Stomach smooth muscle (tissue), 2 donors: ENCODE data around the gene CD44.
"Not testable (repeated sequence)": the region's sequence is repeated elsewhere in the genome, so short reads cannot be mapped to it uniquely, and the experiment has no call there.

Experiments
- H3K27ac ChIP-seq: one replicate; pipeline ENCODE4 v1.7.0; 2013; ENCODE audit warnings: mild to moderate bottlenecking, low read length, inconsistent platforms
- H3K27me3 ChIP-seq, 2 donors: one replicate each; pipeline ENCODE4 v1.7.0; 2013; ENCODE audit warnings: low read length in 2 of 2; ENCODE audit not compliant: insufficient read depth in 2 of 2, control insufficient read depth in 1 of 2
- H3K36me3 ChIP-seq, 2 donors: one replicate each; pipeline ENCODE4 v1.7.0; 2013; ENCODE audit warnings: low read length in 2 of 2; ENCODE audit not compliant: control insufficient read depth in 2 of 2, insufficient read depth in 2 of 2
- H3K4me1 ChIP-seq: one replicate; pipeline ENCODE4 v1.7.0; 2013; ENCODE audit warnings: low read length; ENCODE audit not compliant: control insufficient read depth, insufficient read depth
- H3K4me3 ChIP-seq, 2 donors: one replicate each; pipeline ENCODE4 v1.7.0; 2013; ENCODE audit warnings: low read length in 2 of 2
- H3K9ac ChIP-seq, 2 donors: one replicate each; pipeline ENCODE4 v1.7.0; 2013; ENCODE audit warnings: low read length in 2 of 2, mild to moderate bottlenecking in 1 of 2
- H3K9me3 ChIP-seq, 2 donors: one replicate each; pipeline ENCODE4 v1.7.0; 2013; ENCODE audit warnings: low read length in 2 of 2; ENCODE audit not compliant: control insufficient read depth in 2 of 2
- donor health status: healthy.
- donor health status: Pancreatic carcinoma.

Gene CD44

DNA sequence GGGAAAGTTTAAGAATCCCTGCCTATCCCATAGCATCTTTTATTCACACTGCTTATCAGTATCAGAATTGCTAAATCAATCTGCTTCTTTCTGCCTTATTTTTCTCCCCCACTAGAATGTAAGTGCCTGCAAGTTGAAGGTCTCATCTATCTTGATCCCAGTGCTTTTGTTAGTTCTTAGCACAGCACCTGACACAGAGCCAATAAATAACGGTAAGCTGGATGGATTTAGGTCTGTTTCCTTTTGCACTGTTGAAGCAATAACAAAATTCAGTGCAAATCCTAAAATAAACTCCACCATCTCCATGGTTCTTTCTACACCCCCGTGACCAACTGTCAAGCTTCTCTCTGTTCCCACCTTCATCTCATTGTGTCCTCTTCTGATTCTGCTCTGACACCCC, 36.7 kb upstream of the CD44 start:
- no peaks in the 10 kb centered on the region for H3K27me3 ChIP-seq
- H3K27ac ChIP-seq, result peak overlapping the region; percentile 46
- H3K4me1 ChIP-seq, result peaks cover 62% of the 10 kb centered on the region
- no peaks in the 10 kb centered on the region for H3K9me3 ChIP-seq
- no peak overlapping the region for H3K4me3 ChIP-seq
- no peaks in the 10 kb centered on the region for H3K36me3 ChIP-seq
- H3K9ac ChIP-seq, result no peak overlapping the region

DNA sequence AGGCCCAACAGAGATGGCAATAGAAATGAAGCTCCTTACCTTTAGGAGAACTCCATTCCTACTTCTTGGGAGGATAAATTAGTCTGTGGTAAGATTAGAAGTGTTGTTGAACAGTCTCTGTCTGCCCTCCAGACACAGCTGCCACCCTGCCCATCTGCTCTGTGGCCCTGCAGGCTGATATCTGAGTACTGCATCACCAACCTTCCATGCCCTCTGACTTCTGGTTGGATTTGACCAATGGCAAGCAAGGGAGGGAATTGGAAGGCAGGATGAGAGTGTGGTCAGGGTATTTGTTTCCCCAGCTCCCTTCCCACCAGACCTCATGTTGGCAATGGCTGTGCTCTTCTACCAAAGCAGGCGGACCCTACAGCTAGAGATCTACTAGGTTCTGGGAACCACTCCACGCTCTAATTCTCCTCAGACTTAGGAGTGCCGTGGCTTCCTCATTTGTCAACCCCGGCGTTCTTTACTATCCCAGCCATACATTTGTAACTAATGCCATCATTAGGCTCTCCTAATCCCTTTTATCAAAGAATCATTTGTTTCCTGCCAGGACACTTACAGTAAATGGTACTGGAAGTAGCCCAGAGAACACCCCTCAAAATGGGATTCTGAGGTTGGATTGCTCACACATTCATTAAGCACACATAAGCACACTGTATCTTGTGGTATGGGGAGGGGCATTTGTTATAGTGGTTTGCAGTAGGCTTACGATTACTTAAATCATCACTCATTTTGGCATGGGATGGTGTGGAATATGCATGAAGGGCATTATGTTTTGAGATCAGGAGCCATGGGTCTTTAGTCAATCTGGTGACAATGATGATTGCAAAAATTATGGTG, 35.4 kb upstream of the CD44 start:
- Histone ChIP-seq H3K9me3 (no peaks in the 10 kb centered on the region), H3K4me3 (no peak overlapping the region), H3K4me1 (peaks cover 55% of the 10 kb centered on the region), H3K9ac (no peak overlapping the region), H3K36me3 (no peaks in the 10 kb centered on the region), H3K27ac (peak overlapping the region; percentile 25), H3K27me3 (no peaks in the 10 kb centered on the region)

DNA sequence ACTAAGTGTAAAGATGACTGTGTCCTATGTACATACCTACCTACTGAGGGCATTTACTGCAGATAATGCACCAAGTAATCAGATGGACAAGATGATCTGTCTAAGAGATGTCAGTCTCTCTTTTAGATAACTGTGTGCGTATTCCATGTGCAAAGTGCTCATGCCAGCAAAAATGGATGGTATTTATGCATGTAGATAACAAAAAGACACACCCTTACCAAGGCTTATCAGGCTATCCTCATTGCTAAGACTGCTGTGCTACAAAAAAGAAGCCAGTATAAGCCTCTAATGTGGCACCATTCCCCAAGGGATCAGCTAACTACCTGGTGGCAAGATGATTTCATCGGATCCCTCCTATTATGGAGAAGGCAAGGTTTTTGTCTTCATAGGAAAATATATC, 34.3 kb upstream of the CD44 start:
- H3K4me1 ChIP-seq, result peaks cover 45% of the 10 kb centered on the region

DNA sequence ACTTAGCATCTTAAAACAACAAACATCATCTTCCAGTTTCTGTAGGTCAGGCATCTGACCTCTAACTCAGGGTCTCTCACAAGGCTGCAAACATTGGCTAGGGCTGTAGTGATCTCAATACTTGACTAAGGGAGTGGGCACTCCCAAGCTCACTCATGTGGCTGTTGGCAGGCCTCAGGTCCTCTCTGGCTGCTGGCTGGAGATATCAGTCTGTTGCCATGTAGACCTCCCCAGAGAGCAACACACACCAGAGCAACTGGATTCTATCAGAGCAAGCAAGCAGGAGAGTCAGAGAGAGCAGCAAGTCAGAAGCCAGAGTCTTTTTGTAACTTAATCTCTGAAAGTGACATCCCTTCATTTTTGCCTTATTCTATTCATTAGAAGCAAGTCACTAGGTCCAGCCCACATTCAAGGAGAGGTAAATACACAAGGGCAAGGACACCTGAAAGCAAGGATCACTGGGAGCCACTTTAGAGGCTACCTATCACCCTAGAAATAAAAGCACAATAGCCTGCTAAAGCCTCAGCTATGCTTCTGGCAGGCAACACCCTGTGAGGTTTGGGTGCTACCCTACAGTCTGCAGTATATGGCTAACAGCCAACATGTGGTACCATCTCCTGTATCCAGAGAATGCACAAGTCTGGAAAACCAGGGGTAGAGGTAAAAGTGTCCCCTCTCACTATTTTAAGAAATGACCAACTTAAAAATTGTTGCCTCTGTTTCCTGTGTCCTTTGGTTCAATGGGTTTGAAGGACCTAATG, 33.5 kb upstream of the CD44 start:
- peak overlapping the region in 1 of 2 donors; percentile 42 for H3K9ac ChIP-seq
- no peaks in the 10 kb centered on the region for H3K27me3 ChIP-seq
- peak overlapping the region; percentile 49 for H3K27ac ChIP-seq
- no peak overlapping the region for H3K4me3 ChIP-seq
- peaks cover 39% of the 10 kb centered on the region for H3K4me1 ChIP-seq
- H3K9me3 ChIP-seq, result no peaks in the 10 kb centered on the region
- no peaks in the 10 kb centered on the region for H3K36me3 ChIP-seq

More for the DNA sequence above, 34.3 kb upstream of the CD44 start:
- no peaks in the 10 kb centered on the region for H3K36me3 ChIP-seq
- no peak overlapping the region for H3K9ac ChIP-seq
- H3K9me3 ChIP-seq, result no peaks in the 10 kb centered on the region
- no peak overlapping the region for H3K4me3 ChIP-seq
- no peaks in the 10 kb centered on the region for H3K27me3 ChIP-seq
- H3K27ac ChIP-seq, result peak overlapping the region; percentile 25

DNA sequence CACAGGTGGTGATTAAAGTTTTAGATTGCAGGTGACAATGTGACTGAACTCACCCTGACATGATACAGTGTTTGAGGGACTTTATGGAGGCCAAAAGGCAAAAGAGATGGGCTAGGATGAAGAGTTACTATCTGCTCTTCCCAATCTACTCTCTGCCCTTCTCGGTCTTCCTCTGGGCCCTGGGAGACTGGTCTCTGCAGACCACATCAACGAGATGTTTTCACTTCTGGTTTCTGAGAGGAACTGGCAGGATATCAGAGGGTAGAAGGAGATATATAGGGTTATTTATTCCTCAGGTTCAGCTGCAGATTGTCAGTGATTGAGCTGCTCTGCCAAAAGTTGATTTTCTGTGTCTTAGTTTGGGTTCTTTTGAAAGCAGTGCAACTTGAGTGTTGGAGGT, 32.4 kb upstream of the CD44 start:
- no peak overlapping the region for H3K9ac ChIP-seq
- no peaks in the 10 kb centered on the region for H3K9me3 ChIP-seq
- no peak overlapping the region for H3K27ac ChIP-seq
- H3K27me3 ChIP-seq, result no peaks in the 10 kb centered on the region
- no peaks in the 10 kb centered on the region for H3K36me3 ChIP-seq
- peaks cover 40% of the 10 kb centered on the region for H3K4me1 ChIP-seq
- H3K4me3 ChIP-seq, result no peak overlapping the region

DNA sequence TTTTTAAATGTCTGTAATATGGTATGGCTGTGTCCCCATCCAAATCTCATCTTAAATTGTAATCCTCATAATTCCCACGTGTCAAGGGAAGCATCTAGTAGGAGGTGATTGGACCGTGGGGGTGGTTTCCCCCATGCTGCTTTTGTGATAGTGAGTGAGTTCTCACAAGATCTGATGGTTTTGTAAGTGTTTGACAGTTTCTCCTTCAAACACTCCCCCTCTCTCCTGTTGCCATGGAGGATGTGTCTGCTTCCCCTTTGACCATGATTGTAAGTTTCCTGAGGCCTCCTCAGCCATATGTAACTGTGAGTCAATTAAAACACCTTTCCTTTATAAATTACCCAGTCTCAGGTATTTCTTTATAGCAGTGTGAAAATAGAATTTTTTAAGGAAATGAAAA, 31.1 kb upstream of the CD44 start:
- H3K4me3 ChIP-seq, result no peak overlapping the region
- no peaks in the 10 kb centered on the region for H3K36me3 ChIP-seq
- no peak overlapping the region for H3K27ac ChIP-seq
- no peaks in the 10 kb centered on the region for H3K9me3 ChIP-seq
- H3K4me1 ChIP-seq, result peaks cover 33% of the 10 kb centered on the region
- H3K27me3 ChIP-seq, result no peaks in the 10 kb centered on the region
- no peak overlapping the region for H3K9ac ChIP-seq

DNA sequence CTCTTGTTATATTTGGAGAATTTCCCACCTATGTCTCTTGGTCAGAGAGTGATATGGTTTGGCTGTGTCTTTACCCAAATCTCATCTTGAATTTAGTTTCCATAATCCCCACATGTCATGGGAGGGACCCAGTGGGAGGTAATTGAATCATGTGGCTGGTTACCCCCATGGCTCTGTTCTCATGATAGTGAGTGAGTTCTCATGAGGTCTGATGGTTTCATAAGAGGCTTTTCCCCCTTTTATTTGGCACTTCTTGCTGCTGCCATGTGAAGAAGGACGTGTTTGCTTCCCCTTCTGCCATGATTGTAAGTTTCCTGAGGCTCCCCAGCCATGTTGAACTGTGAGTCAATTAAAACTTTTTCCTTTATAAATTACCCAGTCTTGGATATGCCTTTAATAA, 30.6 kb upstream of the CD44 start:
- not testable (repeated sequence) for H3K36me3 ChIP-seq, H3K9me3 ChIP-seq

DNA sequence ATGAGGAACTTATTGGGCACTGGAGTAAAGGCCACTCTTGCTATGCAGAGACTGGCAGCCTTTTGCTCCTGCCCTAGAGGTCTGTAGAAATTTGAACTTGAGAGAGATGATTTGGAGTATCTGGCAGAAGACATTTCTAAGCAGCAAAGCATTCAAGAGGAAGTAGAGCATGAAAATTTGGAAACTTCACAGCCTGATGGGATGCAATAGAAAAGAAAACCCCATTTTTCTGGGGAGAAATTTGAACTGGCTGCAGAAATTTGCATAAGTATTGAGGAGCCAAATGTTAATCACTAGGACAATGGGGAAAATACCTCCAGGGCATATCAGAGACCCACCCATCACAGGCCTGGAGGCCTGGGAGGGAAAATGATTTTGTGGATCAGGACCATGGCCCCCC, 29.9 kb upstream of the CD44 start:
- no peaks in the 10 kb centered on the region for H3K27me3 ChIP-seq
- H3K4me1 ChIP-seq, result peaks cover 28% of the 10 kb centered on the region
- H3K4me3 ChIP-seq, result no peak overlapping the region

More for the DNA sequence above, 30.6 kb upstream of the CD44 start:
- H3K27ac ChIP-seq, H3K9ac ChIP-seq, H3K4me3 ChIP-seq, H3K27me3 ChIP-seq: not testable (repeated sequence)
- H3K4me1 ChIP-seq, result peaks cover 30% of the 10 kb centered on the region

DNA sequence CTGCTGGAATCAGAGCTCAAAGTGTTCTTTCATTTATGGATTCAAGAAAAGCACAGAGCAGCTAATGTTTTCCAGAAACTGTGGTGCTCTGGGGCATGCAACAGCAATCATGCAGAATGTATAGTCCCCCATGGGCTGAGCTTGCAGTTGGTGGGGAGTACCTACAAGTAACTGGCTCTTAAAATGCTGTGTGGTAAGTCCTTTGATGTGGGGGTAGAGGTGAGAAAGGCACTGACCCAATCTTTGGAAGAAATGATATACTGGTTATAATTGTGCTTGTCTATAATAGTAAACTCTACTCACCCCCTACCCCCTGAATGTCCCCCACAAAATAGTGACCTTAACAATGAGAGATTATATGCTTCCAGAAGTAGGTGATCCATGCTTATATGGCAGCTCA, 29.1 kb upstream of the CD44 start:
- Histone ChIP-seq H3K27me3 (no peaks in the 10 kb centered on the region), H3K4me1 (peaks cover 25% of the 10 kb centered on the region), H3K4me3 (no peak overlapping the region), H3K36me3 (no peaks in the 10 kb centered on the region), H3K27ac (no peak overlapping the region), H3K9me3 (no peaks in the 10 kb centered on the region), H3K9ac (no peak overlapping the region)

More for the DNA sequence above, 29.9 kb upstream of the CD44 start:
- Histone ChIP-seq H3K9ac (no peak overlapping the region), H3K36me3 (no peaks in the 10 kb centered on the region), H3K9me3 (no peaks in the 10 kb centered on the region), H3K27ac (no peak overlapping the region)

DNA sequence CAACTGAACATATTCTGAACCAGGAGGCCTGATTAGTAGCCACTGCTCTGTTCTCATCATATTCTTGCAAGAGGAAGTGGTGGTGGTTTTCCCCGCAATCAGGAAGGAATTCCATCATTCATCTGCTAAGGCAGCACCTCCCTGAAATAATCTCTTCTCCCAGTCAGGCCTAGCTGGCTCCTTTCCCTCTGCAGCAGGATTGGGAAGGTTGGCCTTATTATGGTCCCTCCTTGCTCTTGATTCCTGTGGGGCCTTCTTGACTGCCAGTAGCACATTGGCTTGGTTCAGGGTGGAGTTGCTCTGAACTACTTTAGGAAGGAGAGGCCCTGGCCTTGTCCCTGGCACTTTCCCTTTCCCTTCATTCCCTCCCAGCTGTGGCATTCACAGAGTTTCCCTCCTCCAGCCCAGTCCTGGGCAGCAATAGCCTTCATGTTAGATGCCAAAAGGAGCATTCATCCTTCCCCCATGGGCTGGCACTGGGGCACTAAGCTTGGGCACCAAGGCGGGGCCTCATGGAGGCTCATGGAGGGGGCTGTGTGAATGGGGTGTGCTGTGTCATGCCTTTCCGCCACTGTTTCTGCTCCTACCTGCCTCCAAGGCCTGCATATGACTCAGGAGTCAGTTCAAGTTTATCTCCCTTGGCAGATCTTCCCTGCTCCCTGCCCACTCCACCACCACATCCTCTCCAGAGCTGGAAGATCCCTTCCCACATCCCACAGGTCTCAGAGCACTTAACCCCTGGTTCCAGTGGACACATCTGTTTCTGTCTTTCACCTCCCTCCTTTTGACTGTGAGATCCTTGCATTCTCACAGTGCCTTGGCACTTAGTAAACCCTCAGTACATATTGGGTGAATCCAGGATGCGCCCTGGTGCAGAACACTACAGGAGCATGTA, 27.6 kb upstream of the CD44 start:
- H3K27me3 ChIP-seq, result no peaks in the 10 kb centered on the region
- no peak overlapping the region for H3K4me3 ChIP-seq
- peaks cover 28% of the 10 kb centered on the region for H3K4me1 ChIP-seq
- no peaks in the 10 kb centered on the region for H3K9me3 ChIP-seq
- no peak overlapping the region for H3K9ac ChIP-seq
- no peak overlapping the region for H3K27ac ChIP-seq
- no peaks in the 10 kb centered on the region for H3K36me3 ChIP-seq
